ENCODE results near the gene PHF13.
A peak's percentile ranks its signal among the peaks of the same experiment; 100 is the strongest.

Gene PHF13

DNA sequence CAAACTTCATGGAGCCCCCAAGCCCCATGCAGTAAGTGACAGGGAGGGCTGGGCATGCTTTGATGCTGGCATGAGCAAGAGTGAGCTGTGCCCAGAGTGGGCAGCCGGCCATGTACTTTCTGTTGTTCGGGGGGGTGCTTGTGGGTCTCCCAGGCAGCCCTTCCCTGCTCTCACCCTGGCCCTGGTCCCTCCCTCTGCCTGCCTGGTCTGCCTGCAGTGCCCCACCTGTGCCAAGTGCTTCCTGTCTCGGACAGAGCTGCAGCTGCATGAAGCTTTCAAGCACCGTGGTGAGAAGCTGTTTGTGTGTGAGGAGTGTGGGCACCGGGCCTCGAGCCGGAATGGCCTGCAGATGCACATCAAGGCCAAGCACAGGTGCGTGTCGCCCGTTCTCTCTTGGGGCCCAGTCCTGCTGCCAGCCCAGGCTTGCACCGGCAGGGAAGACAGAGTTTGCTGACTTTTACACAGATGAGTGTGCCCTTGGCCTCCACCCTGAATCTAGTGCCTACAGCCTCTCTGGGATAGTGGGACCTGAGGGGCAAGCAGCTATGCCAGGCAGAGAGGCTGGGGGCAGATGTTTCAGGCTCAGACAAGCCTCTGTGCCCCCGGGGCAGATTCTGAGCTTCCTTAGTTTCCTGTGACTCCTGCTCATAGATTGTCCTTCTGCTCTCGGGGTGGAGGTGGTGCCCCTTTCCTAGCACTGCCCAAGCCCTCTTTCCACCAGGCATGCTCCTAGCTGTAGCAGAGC is 26.1 kb upstream of the PHF13 start:
- DNase-seq = no peak

DNA sequence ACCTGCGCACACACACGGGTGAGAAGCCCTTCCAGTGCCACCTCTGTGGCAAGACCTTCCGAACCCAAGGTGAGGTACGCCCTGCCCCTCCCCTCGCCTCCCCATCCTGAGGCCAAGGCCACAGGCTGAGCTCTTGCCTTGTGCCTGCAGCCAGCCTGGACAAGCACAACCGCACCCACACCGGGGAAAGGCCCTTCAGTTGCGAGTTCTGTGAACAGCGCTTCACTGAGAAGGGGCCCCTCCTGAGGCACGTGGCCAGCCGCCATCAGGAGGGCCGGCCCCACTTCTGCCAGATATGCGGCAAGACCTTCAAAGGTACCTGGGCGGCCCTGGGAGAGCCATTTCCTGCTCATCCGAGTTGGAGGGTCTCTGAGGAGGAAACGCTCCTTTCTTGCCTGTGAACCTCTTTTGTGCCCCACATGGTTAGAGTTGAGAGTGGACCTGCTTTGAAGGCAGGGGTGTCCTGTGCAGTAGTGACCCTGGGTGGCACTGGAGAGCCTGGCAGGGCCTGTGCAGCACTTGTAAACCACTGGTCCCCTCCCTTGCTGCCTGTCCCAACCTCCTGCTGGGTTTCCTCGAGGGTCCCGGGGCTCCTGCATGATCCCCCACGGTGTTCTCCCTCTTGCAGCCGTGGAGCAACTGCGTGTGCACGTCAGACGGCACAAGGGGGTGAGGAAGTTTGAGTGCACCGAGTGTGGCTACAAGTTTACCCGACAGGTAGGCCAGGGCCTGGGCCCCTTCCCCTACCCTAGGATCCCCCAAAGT is 25.2 kb upstream of the PHF13 start:
- no peak for DNase-seq

DNA sequence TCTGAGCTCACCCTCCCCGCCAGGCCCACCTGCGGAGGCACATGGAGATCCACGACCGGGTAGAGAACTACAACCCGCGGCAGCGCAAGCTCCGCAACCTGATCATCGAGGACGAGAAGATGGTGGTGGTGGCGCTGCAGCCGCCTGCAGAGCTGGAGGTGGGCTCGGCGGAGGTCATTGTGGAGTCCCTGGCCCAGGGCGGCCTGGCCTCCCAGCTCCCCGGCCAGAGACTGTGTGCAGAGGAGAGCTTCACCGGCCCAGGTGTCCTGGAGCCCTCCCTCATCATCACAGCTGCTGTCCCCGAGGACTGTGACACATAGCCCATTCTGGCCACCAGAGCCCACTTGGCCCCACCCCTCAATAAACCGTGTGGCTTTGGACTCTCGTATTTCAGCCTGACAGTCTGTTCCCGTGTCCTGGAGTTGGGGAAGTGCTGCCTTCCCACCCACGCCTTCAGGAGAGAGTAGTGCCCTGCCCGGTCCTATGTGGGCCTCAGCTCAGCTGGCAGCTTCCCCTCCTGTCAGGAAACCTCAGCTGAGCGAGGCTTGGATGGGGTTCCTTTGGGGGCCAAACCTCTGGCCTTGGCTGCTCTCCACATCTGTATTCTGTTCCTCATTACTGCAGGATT is 24.5 kb upstream of the PHF13 start:
- no peak for DNase-seq

DNA sequence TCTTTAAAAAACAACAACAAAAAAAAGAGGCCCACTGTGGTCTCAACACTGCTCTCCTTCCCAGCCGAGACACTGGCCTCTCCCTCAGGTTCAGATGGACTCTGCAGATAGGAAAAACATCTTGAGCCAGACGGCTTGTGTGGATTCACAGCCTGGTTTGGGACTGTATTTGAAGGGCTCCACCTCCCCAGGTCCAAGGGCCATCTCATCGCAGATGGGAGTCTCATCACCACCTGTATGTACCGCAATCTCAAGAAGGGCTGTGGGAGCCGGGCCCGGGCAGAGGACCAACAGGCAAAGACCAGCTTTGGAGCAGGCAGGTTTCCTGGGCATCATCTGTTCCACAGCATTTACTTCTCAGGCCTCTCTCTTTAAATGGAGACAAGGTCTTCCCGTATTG is 23.5 kb upstream of the PHF13 start:
- DNase-seq = peak; percentile 63

DNA sequence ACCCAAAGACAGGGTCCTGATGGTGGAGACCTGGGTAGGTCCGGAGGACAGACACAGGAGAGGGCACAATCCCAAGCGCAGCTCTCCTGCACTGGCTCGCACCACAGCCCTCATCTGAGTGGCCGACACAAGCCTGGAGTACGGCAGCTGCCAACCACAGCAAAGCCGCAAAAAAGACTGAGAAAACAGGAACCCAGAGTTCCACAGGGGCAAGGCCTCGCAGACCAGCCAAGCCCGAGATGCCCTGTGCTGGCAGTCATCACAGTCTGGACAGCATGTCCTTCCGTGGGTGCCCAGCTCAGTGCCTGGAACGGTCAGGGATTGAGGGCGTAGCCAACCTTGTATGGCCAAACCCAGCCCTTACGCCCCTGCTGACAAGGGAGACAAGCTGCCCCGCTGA is 22.3 kb upstream of the PHF13 start:
- peak; percentile 63 for DNase-seq

DNA sequence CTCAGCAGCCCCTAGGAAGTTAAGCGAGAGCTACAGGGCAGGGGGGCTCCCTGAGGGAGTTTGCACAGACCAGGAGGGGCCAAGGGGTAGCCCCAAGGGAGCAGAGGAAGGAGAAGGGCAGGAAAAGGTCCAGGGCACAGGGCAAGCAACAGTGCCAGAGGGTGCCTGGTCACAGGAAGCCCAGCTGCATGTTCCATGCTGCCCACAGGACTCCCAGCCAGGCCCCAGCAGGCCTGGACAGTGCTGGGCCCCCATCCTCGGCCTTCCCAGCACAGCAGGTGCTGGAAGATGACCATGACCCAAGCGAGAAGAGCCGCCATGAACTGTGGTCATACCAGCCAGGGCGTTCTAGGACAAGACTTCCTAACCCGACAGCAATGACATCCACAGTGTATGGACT is 21.9 kb upstream of the PHF13 start:
- peak; percentile 59 for DNase-seq

DNA sequence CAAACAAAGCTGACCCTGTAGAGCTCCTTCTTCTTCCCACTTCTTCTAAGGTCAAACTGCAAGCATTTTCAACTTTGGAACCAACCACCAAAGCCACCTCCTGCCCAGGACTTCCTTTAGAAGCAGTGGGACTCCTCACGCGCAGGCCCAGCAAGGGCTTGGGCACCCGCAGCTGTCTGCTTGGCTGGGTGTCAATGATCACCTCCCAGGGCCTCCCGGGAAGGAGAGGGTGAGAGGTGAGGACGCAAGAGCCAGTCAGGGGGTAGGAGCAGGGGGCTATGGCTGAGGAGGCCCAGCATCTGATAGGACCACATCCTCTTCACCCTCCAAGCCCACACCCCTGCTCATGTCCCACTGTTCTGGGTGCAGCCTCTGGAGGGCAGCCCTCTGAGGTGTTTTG is 21.1 kb upstream of the PHF13 start:
- DNase-seq = no peak

DNA sequence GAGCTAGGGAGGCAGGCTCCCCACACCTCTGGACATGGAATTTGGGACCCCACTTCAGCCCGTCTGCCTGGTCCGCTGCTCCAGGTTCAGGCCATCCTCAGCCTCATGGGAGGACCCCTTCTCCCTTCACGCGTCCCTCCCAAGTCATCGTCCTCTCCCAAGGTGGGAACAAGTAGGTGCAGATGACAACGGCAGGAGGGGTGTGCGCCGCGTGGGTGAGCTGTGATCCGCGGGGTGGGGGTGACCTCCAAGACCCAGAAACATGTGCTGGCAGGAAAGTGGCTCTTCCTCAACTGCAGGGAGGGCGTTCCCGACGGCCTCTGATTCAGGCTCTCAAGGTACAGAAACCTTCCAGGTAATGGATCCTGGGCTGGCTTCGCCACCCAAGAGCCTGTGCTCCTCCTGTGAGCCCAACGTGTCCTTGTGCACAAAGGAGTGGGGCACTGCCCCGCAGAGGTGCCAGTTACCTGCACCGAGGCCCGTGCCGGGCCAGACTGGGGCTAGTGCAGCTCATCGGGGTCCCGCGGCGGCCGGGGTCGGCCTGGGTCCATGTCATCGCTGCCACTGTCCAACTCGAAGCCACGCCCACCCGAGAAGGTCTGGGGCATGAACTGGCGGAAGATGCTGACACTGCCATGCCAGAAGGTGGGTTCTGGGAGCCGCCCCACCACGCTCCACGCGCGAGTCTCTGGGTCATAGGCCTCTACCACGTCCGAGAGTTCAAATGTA is 20.5 kb upstream of the PHF13 start:
- peak; percentile 59 for DNase-seq

DNA sequence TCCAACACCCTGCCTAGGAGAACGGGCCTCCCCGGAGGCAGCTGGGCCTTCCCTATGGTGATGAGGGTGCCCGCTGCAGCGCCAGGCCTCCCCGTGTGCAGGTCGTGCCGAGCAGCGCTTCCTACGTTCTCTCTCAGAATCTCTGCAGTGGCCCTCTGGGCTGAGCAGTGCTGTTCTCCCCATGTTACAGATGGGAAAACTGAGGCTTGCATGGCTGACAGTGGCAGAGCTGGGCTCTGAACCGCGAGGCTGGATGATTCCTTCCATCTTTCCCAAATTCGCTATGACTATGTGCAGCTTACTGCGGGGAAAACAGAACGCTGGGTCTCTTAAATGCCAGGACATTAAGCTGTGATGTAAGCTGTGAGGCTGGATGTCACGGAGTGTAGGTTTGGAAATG is 19.7 kb upstream of the PHF13 start:
- DNase-seq = no peak

DNA sequence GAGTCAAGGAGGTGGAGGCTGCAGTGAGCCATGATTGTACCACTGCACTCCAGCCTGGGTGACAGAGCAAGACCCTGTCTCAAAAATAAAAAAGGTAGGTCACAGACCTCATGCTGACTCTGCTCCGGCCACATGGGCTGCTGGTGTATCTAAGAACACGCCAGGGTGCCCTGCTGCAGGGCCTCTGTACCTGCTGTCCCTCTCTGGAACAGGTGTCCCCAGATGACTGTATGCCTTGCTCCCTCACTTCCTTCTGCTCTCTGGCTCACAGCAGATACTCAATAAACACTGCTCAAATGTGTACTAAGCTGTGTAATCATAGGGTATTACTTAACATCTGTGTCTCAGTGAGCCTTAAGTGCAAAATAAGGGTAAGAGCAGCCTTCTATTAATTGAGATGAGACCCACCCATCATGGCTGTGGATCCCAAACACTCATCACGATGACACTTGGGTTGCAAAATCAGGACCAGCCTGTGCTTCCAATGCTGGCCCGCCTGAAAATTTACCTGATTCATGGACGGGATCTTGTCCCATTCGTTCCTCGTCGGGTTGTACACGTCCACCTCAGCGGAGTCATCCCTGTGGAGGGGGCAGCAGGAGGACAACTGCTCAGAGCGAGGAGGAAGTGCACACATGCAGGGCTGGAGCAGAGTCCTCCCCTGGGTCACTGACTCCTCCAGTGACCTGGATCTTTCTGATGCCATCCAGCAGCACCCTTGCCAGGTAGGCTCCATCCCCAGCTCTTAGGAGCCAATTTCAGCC is 18.4 kb upstream of the PHF13 start:
- DNase-seq = no peak

DNA sequence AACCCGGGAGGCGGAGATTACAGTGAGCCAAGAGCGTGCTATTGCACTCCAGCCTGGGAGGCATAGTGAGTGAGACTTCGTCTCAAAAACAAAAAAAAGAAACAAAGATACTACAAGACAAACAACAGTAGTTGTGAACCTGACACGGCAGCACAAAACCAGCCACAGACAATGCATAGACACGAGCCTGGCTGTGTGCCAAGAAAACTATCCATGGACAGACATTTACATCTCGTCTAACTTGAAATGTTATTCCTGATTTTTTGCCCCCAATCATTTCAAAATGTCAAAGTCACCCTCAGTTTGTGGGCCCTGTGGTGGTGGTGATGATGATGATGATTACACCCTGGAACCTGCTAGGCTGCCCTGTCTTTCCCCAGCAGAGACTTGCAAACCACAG is 17.2 kb upstream of the PHF13 start:
- no peak for DNase-seq

DNA sequence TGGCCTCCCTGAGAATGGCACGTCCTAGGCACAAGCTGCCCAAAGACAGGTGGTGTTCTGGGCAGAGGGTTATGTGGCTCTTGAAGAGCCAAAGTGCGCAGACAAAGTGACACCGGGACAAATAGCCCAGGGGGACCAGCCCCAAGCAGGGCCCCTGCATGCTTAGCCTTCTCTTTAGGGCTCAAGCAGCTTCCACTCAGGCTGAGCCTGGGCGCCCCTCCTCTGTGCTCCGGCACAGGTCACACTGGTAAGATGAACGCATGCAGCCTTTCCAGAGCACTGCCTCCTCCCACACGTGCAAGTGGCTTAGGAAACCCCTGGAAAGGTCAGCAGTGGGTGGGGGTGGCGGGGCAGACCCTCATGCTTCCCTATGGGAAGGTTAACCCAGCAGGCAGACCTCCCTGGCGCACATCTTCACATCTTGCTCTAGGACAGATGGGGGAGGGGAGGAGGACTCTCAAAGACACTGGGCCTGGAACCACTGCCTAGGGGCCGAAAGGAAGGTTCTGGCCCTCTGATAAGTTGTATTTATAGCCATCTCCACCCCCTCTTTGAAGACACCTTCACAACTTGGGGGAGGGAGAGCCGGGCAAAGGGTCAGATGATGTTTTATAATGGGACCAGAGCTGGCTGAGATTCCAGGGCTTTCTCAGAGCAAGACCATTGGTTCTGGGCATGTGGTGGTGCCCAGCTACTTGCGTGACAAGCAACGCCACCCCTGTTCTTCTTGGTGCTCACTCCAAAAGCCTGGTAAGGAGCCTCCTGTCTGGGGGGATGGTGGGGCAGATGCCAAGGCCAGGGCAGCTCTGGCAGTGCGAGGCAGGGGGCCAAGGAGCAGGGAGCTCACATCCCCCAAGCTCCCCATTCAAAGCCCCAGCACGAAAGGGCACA is 16.4 kb upstream of the PHF13 start:
- peak; percentile 61 for DNase-seq

DNA sequence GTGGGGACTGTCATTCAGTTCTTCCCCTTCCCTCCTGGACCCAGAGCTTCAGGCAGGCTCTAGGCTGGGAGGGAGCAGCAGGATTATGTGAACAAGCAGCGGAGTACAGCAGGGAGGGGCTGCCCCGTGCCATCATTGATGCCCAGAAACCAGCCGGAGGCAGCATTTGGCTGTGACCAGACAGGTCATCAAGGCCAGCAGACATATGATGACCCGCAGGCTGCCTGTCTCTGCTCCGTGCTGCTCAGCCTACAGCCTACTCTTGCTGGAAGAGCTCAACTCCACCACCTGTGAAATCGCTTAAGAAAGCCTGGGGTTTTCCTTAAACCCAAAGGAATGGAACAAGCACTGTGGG is 15.8 kb upstream of the PHF13 start:
- no peak for DNase-seq

DNA sequence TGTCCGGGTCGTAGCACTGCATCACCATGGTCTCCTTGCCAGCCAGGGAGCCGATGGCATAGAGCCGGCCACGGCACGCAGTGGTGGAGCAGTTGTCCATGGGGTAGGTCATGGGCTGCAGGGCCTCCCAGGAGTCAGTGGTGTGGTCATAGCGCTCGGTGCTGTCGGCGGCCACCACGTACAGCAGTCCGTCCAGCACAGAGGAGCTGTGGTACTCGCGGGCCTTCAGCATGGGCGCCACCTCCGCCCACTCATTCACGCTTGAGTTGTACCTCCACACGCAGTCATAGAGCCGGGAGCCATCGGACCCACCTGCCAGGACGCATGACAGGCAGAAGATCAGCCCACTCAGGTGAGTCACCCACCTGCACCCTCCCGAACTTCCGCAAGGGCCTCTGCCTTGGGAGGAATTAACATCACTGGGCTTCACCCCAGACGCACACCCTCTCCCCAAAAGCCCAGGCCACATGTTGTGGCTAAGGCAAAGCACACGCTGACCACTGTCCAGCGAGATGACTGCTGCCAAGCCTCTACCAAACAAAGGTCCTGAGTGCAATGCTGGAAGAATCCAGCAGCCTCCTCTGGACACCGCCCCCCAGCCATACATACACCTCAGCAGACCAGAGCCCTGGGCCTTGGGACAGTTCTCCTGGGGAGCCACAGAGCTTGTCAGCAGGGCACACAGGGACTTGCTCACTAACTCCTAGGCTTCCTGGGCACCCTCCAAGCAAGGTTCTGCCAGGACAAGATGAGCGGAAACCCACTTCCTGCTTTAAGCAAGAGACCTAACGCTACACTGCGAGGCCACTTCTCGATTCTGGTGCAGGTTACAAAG is 14.2 kb upstream of the PHF13 start:
- DNase-seq = peak; percentile 86

DNA sequence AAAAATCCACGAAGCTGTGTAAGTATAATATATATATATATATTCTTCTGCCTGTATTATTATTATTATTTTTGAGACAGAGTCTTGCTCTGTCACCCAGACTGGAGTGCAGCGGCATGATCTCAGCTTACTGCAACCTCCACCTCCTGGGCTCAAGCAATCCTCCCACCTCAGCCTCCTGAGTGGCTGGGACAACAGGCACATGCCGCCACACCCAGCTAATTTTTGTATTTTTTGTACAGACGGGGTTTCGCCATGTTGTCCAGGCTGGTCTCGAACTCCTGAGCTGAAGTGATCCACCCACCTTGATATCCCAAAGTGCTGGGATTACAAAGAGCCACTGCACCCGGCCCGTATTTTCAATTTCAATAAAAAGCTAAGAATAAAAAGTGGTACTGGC is 13.5 kb upstream of the PHF13 start:
- DNase-seq = peak; percentile 66

DNA sequence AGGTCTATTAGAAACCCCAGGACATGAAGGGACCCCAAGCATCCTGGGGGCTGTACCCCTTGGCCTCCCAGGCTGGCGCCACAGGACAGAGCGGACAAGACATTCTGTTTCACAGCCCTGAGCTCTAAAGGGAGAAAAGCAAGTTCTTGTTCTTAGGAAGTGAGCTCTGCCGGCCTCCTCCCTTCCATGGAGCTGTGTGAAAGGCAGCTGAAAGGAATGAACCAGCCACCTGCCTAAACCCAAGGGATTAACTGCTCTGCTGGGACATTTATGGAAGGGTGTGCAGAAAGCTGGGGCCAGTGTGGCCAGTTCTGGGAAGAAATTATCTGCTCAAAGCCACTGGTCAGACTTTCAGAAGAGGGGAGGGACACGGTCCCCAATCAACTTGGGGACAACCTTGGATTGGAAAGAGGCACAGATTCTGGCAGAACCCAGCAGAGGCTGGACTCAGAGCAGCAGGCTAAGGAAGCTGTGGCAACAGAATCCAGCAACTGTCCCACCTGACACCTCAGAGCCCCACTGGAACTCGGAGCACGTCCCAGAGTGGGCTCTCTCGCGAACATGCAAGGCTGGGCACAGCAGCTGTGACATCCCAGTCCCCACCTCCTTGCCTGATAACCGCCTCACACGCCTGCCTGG is 13.0 kb upstream of the PHF13 start:
- no peak for DNase-seq

DNA sequence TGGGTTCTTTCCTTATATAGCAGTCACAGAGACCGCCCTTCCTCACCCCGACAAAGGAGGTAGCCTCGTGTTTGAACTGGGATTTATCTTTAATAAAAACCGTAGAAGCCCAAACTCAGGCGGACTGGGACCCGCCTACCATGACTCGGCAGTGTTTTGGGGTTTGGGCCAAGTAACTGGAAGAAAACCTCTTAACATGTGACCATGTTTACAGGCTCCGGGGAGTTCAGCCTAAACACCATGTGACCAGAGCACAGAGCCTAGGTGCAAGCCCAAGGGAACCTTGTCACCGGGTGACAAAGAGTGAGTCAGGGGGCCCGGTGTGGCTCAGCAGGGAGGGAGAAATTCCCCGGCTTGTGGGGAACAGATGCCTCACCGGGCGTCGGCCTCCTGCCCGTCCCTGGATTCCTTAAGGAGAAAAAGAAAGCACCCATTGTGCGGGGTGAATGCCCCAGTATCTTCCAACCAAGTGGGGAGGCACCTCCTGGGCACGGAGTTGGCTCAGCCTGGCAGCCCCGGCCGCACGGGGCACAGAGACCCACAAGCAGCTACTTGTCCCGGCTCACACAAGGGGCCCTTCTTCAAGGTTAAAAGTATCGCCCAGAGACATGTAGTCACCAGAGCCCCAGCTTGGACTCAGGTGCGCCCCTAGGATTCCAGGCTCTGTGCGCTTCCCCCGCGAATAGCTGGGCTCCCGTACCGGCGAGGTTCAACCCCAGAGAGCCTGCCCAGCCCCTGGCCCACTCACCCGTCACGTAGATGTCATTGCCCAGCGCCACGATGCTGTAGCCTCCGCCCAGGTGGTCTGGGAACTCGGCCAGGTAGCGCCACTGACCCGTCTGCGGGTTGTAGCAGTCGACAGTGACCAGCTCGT is 12.2 kb upstream of the PHF13 start:
- peak; percentile 93 for DNase-seq

DNA sequence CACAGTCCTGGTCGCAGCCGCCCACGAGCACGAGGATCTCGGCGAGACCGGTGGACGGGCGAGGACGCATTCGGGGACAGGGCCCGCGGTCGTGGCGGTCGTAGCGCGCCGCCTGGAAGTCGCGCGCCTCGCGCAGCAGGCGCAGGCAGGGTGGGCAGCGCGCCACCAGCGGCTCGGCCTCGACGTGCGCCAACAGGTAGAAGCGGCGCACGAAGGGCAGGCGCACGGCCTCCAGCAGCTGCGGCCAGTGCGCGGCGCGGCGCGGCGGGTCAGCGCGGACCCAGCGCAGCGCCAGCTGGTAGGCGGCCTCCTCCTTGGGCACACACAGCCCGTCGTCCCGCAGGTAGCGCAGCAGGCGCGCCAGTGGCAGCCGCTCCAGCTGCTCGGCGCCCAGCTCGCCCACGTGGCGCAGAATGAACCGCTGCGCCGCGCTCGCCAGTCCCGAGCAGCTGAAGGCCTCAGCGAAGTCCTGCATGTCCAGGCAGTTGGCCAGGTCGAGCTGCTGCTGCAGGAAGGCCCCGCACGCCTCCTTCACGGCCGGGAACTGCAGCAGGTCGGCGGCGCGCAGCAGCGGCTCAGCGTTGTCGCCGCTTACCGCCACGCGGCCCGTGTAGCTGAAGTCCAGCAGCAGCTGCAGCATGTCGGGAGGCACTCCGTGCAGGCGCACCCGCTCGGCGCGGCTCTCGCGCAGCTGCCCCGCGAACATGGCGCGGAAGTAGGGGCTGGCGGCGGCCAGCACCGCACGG is 11.4 kb upstream of the PHF13 start:
- peak; percentile 75 for DNase-seq
